Fibroblast of gingiva (primary cell): Measurements from ENCODE around the gene CROCC2.

ENCODE experiments used
- DNase-seq: peaks from one replicate; pipeline ENCODE4 v3.0.0-alpha.2; 2011; ENCODE audit warnings: low read depth

Gene CROCC2

DNA sequence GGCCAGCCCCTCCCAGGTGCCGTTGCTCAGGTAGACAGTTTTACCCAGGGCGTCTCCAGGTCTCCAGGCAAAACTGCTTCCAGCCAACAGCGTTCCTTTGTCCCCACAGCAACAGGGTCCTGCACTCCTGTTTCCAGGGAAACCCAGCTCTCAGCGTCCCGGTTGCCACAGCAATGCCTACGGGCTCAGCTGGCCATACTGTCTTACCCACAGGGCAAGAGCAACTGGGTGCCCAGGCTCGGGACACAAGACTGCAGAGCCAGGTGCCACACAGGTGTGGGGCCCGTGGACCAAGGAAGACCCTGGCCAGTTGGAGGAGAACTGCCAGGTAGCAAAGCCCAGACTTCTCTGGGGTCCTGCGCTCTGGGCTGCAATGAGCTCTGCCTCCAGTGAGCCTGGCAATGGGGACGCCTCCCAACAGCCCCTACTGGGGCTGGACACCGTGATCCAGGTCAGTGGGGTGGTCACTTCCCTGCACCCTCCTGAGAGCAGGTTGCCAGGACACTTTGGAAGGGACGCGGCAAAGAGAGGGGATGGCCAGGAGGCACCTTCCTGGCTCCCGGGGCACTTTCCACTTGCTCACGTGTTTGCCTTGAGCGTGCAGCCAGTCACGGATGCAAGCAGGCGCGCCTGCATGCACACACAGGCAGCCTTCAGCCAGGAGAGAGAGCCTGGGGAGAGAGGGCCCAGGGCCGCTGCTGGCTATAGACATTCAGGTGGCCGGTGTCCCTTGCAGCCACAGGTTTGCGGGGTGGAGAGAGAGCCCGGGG lies at the start of gene CROCC2:
CROCC2 (plus strand) TSS at position 196 of the 770 bp plus-strand sequence; CDS start at position 374, 178 bp downstream.
- DNase-seq = no peak

DNA sequence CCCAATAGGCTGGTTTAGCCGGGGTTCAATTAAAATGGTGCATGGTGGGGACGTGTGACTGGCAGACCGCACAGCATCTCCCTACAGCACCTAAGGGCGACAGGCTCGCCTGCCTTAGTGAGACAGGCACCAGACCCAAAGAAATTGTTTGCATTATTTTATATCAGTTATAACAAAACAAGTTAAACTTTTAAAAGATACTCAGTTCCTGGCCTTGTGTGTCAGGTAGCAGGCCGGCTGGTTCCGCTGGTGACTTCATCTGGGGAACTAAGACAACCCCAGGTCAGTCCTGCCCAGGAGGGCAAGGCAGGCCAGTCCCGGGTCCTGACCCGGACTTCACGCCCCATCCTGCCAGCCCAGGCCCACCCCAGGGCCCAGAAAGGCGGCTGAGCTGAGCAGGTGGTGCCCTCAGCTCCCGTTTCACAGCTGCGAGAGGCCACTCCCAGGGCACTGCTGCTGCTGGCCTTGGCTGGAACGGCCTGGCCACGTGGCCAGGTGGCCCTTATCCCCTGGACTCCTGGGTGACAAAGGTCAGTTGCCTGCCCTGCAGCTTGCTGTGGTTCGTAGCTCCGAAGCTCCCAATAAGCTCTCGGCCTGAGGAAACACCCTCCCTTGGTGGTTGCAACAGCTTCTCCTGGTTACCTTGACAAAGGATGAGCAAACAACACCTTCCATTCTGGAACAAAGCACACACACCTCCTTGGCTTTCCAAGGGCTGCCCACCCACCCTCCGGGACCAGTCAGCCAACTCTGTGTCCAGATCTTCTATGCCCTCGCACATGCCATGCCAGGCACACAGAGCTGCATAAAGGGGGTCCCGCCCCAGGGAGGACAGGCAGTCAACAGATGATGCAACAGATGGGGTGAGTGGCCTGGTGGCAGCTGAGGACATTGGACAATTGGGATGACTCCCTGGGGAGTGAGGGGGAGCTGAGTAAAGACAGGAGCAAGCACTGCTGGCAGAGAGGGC lies 48.8 kb upstream of the CROCC2 start:
- DNase-seq = no peak

DNA sequence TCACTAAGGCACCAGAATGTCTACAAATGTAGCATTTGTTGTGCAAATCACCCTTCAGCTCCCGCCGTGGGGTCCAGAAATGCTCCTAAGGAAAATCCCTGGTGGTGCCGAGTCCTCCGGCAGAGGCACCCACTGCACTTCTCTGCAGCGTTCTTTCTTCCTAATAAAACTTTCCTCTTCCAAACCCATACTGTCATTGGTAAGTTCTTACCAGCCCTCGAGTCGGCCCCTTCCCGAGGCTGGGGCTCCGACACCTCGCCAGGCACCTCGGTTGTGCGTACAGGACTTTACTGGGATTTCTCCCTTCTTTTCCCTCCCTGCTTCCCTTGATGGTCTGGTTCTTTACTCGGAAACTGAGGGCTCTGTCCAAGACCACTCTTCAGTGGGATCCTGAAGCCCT lies 47.8 kb upstream of the CROCC2 start:
- DNase-seq = no peak

DNA sequence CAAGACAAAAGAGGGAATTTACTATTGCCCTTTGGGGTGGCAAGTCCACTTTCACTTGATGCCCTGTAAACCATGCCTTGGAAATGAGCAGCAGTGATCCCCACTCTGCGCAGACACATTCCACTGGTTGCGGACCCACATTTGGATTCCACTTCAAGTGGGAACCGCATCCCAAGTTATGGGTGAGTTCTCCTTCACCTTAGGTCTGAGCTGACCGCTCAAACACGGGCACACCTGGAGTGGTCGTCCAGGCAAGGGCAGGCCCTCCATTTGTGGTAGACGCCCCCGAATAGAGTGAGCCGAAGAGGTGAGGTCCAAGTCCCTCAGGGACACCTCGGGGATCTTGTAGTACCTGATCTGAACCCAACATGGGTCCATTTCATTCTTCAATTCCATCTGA lies 47.3 kb upstream of the CROCC2 start:
- DNase-seq = no peak

DNA sequence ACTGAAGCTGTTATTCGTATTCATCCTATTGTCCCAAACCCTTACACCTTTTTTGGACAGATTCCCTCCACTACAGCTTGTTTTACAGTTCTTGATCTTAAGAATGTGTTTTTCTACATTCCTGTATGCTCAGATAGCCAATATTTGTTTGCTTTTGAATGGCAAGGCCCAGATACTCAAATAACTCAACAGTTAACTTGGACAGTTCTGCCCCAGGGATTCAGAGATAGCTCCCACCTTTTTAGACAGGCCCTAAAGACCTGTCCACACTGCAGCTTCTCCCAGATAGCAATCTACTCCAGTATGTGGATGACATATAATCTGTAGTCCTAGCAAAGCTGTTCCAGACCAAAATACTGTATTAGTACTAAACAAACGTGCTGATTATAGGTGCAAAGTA lies 44.6 kb upstream of the CROCC2 start:
- no peak for DNase-seq

DNA sequence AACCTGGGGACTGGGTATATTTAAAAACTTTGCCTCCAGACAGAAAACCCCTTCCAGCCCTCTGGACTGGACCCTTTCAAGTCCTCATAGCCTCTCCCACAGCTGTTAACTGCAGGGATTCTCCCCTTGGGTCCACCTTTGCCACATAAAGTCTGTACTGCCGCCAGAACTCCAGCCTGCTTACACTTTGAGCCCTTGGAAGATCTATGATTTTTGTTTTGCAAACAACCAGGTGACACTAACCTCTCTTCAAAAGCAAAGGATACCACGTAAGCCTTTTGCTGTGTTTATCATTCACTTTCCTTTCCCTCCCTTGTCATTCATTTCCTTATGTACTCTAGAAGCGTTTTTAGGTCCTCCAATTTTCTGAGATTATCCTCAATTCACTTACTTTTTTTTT lies 41.7 kb upstream of the CROCC2 start:
- DNase-seq = no peak

DNA sequence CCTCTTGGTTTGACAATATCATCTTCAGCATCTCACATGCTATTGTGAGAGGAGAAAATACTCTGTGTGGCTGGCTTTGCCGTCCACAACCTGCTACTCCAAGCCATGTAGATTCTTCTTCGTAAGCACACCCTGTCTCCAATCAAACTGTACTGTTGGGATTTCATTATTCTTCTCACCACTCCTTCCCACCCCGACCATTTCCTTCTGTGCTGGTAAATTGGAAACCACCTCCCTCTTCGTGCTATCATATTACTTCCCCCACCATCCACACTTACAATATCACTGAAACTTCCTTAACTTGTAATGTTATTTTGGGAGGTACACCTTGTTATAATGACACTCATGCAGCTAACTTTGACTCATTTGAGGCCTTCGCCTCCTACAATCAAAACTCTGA lies 40.7 kb upstream of the CROCC2 start:
- no peak for DNase-seq

DNA sequence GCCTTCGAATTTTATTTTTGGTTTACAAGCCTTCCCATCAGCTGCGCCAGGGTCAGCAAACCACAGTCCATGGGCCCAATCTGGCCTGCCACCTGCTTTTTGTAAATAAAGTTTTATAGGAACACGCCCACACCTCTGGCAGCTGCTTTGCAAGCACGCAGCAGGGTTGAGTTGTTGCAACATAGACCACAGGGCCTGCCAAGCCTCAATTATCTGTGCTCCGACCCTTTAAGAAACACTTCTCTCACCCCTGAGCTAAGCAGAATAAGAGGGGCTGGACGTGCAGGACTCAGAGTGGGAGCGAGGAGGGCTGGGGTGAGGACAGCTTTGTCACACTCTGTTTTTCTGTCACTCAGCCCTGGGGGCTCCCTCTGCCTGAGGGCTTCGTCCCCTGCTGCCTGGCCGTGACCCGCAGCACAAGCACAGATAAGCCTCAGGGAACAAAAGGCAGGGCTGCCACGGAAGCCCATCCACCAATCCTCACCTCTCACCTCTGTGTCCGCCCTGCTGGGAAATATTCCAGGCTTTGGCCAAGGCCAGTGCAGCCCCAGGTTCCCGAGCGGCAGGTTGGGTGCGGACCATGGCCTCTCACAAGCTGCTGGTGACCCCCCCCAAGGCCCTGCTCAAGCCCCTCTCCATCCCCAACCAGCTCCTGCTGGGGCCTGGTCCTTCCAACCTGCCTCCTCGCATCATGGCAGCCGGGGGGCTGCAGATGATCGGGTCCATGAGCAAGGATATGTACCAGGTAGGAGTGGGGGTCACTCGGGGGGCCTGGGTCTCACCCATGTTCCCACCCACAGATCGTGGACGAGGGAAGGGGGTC lies 37.6 kb upstream of the CROCC2 start, which contains the start of gene AGXT:
AGXT (plus strand) TSS at position 539 of the 823 bp plus-strand sequence; CDS start at position 581, 42 bp downstream.
- no peak for DNase-seq

DNA sequence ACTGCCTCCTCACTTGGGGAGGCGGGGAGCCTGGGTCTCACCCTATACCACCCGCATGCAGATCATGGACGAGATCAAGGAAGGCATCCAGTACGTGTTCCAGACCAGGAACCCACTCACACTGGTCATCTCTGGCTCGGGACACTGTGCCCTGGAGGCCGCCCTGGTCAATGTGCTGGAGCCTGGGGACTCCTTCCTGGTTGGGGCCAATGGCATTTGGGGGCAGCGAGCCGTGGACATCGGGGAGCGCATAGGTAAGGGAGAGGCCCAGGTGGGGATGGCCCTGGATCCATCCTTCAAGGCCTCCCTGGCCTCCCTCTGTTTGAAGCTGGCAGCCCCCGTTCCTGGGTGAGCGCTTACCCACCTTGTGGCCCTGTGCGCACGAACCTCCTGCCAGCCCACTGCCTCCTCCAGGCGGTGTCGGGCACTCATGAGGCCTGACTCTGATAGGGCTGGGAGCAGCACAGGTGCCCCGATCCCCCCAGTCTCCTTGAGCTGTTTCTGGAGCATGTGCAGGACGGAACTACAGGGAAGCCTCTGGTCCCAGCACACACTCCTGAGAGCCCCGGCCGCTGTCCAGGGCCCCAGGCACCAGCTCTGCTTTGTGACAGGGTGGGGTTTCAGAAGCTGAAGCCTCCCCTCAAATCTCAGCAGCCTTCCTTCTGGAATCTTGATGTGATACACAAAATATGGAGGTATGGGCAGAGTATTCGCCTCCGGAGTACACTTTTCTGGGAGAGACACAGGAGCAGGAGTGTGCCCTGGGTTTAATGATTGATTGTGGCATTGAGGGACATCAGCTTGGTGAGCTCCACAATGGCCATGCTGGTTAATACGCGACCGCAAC lies 36.8 kb upstream of the CROCC2 start:
- no peak for DNase-seq

DNA sequence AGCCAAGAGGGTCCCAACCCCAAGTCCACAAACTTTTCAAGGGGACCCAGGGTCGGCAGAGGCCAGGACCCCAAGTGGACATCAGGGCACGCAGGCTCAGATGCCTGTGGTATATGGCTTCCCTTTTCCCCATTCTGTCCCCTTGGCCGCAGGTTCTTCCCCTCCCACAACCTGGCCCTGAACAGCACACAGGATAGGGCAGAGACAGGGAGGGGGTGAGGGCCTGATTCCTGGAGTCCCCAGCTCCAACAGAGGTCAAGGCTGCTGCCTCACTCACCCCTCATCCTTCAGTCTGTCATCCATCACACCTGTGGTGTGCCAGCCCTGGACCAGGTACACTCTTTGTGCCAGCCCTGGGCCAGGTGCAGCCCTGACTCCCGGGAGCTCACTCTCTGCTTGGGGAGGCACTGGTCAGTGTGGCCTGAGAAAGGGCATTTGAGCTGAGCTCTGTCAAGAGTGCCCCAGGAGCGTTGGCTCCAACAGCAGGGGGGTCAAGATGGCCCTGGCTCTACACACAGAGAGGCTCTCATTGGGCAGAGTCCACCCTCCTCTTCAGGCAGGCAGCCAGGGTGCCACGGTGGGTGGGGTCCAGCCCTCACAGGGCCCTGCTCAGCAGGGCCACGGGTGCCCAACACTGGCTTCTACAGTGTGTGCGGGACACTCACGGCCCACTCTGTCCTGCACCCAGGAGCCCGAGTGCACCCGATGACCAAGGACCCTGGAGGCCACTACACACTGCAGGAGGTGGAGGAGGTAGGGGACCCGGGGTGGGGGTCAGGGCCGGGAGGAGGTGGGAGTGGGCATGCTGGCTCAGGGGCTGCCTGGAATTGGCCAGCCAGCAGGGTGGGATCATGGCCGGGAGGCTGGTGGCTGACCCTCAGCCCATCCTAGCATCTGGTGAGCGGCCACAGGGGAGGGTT lies 35.9 kb upstream of the CROCC2 start:
- no peak for DNase-seq

DNA sequence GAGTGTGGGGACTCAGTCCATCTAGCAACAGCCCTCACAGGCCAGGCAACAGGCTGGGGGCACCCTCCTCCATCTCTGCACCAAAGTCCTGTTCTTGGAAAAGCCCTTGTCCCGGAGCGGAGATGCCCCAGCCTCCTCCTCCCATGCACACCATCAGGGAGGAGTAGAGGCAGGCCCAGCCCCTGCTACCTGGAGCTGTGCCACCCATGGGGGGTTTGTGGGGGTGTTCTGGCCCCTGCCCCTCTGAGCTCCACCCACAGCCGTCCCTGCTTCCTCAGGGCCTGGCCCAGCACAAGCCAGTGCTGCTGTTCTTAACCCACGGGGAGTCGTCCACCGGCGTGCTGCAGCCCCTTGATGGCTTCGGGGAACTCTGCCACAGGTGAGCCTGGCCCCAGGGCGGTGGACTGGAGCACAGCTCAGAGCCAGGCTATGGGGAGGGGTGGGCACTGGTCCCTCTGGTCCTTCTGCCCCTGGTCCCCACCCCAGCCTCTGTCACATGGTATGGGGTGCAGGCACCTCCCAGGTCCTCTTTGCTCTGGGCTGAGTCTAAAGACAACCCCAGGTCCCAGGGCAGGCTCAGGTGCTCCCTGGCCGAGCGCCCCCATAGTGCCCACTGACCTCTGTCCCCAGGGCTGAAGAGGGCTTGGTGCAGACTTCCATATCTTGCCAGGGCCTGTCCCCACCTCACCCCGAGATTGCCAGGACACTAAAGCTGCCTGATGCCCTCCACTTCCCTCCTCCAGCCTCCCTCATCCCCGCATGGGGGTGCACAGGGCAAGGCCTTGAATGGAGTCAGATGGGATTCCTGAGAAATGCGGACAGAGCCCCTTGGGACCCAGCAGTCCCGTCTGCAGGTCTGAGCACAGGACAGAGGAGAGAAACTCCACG lies 34.8 kb upstream of the CROCC2 start:
- no peak for DNase-seq

DNA sequence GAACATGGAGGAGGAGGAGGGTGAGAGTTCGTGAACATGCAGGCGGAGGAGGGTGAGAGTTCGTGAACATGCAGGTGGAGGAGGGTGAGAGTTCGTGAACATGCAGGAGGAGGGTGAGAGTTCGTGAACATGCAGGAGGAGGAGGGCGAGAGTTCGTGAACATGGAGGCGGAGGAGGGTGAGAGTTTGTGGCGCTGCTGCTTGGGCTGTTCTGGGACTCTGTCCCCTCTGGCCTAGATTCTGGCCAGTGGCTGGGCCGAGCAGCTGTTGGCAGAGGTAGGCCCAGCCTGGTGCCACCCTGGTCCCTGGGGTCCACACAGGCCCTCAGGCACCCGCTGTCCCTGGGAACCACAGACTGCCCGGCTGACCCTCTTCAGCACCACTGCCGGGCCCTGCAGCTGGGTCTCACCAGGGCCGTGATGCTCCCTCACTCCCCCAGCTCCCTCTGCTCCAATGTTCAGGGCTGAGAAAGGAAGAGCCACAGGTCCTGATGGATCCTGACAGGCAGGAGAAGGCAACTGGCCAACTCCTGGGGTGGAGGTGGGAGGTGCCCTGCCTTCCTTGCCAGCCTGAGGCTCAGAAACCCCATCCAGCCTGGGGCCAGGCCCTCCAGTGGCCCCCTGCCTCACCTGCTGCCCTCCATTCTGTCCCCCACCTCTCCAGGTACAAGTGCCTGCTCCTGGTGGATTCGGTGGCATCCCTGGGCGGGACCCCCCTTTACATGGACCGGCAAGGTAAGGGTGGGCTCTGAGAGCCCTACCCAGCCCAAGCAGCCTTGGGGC lies 33.6 kb upstream of the CROCC2 start:
- no peak for DNase-seq

DNA sequence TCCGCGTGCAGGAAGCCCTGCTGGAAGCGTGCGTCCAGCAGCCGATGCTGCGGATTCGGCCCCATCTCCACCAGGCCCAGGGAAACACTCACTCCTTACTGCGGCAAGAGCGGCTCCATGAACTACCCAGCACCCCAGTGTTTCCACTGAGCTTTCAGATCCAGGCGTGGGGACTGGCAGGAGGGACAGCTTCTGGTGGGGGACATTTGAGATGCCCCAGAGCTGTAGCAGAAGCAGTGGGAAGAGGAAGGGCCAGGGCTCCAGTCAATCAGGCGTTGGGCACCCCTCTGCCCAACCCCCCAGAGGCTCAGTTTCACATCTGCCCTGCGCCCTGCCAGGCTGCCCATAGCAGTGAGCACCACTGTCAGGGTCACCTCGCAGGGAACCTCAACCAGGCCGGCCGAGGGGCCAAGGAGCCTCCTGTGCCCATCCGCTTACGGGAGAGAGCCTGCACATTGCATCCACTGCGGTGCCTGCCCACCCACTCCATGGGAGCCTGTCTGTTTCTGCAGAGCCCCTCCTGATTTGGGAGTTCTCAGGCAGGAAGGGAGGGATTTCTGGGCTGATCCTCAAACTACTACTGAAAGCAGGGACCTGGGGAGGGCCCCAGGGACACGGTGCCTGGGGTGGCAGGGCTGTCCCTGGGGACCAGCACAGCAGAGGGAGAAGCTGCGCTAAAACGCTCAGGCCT lies 32.9 kb upstream of the CROCC2 start:
- DNase-seq = no peak

DNA sequence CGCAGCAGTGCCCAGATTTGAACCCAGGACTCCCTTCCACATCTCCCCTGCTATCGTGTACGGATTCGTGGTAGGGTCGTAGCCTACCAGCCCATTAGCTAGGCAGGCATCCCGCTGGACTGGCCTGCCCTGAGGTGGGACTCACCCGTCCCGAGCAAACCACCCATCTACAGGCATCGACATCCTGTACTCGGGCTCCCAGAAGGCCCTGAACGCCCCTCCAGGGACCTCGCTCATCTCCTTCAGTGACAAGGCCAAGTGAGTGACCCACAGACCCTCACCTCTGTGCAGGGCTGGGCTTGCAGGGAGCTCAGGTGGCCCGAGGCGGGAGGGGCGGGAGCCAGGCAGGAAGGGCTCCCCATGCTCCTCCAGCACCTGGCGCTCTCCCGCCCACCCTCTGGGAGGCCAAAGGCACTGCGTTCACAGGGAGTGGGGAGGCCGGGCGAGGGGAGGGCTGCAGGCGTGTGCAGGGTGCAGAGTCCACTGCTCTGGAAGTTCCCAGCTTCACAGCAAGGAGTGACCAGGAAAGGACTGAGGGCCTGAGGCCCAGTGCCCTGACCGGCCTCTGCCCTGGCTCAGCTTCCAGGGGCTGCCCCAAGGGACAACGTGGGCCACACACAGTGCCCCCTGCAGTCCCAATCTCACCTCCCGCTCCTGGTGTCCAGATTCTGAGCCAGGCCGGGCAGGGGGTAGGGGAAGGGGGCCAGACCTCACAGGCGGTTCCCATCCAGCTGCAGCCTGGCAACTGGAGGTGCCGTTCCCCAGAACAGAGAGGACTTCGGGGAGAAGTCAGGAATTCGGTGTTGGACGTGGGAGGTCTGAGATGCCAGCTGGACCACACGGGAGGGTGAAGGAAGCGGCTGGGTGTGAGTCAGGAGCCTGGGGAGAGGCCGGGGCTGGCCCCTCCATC lies 32.1 kb upstream of the CROCC2 start:
- no peak for DNase-seq

DNA sequence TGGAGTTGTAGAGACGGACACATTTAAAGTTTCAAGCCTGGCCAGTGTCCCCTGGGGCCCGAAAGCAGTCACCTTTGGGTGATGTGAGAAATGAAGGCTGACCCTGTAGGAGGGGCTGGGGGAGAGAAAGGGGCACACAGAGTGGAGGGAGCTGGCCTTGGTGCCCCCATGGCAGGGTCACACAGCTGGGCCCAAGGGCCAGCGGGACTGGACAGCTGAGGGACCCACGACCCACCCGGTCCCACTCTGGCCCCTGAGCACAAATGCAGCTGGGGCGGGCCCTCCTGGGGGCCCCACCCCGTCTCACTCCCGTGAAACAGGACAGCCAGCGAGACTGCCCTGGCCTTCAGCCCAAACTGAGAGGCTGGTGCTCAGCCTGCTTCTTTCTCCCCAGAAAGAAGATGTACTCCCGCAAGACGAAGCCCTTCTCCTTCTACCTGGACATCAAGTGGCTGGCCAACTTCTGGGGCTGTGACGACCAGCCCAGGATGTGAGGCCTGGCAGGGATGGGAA lies 31.4 kb upstream of the CROCC2 start:
- no peak for DNase-seq
